ENCODE results near the gene UMODL1.

Gene UMODL1

DNA sequence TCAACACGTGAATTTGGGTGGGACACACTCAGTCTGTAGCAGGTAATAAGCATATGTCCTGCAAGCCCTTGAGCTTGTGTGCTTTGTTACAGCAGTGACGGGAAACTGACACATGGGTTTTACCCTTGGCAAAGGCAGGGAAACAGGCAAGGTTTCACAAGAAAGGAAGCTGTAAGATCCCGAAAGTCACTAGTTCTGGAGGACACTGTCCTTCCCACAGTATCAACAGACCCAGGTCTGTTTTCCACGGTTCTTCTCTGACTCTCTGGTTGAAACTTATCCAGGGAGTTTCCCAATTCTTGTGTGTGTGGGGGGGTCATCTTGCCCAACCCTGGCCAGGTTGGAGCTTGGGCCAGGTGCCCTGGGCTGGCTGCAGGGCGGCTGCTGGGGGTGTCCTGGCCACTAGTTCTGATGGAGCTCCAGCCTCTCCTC is 31.6 kb upstream of the UMODL1 start:
- DNase-seq, result no peak

DNA sequence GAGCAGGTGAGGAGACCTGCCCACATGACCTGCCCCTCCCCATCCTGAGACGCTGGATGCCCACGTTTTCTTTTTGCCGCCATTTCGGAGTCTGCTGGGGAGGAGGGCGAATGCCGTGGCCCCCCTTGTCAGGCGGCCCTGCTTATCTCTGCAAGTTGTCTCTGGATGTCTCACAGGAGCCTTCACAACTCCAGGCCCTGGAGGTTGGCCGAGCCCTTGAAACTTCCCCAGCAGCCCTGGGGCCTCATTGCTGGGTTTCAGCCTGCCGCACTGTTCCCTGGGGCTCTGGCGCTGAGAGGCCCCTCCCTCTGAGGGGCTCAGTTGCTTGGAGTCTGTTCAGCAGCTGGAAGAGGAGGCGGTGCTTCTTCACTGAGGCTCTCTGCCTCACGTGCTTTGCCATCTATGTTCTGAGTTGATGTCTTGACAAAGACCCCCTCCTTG is 31.2 kb upstream of the UMODL1 start:
- DNase-seq, result no peak

DNA sequence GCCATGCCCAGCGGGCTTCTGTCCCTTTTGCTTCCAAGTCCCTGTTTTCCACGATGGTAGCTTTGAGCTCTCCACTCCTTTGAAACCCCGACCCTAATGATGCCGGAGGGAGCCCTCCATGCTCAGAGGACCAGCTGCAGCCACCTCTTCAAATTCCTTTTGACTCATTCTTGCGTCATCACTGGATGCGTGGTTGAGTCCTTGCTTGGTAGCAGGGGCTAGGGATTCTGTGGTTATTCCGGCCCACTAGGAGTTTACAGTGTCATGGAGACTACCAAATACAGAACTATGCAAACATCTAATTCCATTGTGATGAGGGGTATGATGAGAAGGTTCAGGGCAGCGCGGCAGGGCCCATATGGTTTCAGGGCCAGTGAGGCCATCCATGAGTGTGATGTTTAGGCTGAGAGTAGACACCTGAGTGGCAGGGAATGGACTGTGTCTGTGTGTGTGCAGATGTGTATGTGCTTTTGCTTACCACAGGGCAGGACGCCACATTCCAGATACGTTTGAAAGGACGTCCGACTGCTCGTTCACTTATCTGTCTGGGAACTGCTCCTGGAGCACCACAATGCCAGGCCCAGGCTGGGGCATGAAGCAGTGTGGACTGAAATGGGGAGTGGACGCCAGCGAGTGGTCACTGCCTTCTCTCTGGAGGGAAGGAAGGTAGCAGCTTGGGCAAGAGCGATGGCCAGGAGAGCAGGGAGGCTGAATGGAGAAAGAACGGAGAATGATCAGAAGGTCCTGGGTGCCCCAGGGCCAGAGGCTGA is 30.5 kb upstream of the UMODL1 start:
- DNase-seq, result no peak

DNA sequence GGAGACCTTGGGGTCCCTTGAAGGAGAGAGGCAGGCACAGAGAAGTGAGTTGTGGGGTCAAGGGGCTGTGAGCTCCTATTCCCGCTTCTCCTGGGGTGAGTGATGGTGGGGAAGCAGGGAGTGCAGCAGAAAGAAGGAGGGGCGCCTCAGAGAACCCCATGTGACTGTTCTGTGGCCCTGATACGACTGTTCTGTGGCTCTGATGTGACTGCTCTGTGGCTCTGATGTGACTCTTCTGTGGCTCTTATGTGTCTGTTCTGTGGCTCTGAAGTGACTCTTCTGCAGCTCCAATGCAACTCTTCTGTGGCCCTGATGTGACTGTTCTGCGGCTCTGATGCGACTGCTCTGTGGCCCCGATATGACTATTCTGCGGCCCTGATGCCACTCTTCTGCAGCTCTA is 29.9 kb upstream of the UMODL1 start:
- DNase-seq, result no peak

DNA sequence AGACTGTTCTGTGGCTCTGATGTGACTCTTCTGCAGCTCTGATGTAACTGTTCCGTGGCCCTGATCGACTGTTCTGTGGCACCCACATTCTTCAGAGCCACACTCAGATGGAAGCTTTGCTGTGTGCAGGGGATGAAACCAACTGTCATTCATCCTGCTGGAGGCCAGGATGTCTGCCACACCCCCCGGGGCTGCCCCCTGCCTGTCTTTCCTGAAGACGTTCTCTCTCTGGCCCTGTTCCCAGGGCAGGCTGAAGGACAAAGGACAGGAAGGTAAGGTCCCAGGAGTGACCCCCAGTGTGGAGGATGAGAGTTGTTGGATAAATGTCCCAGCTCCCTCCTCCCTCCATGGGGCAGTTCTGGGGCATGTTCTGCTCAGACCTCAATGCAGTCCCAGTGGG is 29.4 kb upstream of the UMODL1 start:
- DNase-seq, result no peak

DNA sequence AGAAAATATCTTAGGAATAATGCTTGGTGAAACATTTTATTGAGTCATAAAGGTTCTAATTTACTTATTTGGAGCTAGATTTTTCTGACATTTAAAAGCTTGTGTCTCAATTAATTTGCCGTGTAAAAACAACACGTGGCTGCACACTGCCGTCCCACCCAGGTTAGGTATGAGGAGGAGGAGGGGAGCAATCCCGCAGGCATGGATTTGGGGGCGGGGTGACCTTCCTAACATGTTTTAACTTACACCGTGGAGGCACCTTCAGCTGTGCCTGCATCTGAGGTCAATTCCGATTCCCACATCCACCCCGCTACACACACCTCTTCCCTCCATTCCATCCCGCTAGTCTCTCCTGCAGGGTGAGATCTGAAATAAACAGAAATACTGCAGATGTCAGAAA is 28.5 kb upstream of the UMODL1 start:
- DNase-seq, result no peak

DNA sequence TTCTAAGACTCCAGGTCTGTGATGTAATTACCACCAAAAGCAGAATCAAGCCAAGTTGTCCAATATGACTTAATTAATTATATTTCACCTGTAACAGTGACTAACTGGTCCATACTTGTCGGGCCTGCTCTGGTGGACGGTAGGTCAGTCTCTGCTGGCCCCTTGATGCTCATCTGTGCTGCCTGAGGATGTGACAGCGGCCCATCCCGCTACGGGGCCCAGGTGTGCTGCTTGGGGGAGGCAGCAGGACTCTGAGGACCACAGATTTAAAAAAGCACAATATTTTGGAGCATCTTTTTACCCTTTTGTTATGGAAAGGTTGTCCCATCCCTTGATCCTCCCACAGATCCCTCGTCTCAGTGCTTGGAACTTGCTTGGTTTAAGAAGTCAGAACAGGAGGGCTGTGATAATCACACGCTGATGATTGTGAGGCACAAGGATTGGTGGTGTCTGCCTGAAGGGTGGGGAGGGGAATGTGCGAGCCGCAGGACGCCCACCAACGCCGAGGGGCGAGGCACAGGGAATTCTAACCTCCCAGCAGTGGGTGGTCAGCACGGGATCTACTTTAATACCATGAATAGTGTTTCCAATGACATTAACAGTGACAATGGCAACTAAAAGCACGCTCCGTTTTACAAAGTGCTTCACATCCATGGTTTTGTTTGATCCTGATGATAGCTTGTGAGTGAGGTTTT is 27.8 kb upstream of the UMODL1 start:
- no peak for DNase-seq

DNA sequence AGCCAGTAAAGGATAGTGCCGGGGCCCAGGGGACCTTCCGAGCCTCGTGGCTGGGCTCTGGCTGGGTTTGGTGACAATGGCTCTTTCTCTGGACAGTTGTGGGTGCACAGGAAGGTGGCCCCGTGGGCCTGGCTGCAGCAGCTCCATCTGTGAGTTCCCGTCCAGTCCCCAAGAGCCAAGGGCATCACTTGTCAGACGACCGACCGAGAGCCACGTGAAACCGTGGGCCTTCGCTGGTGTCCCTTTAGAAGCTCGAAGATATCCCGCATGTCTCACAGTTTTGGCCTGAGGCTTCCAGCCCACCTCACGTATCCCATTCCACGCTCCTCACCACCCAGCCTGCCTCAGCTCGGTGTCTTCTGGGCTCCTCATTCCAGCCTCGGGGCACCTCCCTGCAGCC is 27.2 kb upstream of the UMODL1 start:
- no peak for DNase-seq

DNA sequence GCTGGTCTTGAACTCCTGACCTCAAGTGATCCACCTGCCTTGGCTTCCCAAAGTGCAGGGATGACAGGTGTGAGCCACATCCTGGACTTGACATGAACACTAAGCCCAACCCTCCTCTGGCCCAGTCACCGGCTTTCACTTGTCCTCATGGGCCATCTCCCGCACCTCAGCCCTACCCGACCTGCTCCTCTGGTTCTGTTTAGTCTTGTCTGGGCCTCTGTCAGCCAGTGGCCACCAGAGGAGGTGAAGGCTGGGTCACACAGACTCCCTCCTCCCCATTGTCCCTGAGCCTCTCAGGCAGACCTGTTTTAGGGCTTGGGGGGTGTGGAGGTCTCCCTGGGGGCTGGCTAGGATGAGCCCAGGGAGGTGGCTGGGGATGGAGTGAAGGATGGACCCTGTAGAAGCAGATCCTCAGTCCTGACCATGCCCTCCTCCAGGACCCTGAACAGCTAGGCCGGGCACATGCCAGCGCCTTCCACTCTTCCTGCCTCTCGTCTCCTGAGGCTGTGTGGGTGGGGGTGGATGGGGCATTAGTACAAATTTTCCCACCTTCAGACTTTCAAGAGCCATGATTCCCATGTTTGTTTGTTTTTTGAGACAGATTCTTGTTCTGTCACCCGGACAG is 26.1 kb upstream of the UMODL1 start:
- DNase-seq, result no peak

DNA sequence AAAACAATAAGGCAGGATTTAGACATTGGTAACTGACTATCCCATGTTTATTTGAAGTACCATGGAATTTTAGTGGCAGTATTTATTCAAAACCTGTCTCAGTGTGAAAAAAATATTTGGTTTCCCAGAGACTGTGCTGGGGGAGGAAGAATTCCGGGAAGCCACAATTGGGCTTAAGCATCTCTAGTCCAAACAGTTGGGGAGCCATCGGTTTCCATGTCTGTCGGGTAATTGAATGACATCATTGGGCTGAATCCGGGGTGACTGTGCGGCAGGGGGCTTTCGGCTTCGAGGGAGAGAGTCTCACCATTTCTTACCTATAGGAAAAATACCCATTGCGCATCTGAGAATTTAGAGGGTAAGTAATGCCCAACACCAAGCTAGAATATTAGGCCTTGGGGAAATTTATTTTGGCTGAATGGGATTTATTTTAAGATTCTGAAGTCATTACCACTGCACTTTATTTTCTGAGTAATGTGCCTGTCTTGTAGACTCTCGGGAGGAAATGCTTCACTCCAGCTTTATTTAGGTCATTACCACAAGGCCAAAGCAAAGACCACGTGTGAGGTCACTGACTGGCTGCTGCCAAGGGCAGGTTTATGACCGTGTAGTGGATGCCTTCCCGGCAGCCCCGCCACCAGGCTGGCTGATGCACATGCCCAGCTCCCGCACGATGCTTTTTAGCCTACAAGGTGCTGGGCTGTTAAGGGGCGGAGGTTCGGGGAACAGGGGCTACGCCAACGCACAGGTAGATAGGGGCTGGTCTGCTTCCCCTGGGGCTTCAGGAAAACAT is 23.1 kb upstream of the UMODL1 start:
- DNase-seq, result no peak

DNA sequence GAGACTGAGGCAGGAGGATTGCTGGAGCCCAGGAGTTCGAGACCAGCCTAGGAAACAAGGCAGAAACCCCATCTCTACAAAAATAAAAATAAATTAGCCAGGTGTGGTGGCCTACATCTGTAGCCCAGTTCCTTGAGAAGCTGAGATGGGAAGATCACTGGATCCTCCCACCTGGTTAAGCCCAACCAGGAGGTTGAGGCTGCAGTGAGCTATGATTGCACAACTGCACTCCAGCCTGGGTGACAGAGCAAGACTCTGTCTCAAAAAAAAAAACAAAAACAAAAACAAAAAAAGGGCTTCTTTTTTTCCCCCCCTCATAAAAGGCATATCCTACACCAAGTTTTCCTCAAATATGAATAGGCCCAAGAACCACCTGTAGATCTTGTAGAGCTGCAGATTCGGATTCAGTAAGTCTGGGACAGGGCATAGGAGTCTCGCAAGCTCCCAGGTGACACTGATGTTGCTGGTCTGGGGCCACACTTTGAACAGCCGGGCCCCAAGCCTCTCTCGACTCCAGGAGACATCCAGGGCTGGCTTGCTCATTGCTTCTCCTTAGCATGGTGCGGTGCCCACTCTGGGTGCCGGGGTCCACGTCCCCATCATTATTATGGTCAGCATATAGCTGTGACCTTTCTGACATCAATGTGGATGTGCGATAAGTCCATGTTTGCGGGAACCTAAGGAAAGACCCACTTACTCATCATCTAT is 22.1 kb upstream of the UMODL1 start:
- DNase-seq, result no peak

DNA sequence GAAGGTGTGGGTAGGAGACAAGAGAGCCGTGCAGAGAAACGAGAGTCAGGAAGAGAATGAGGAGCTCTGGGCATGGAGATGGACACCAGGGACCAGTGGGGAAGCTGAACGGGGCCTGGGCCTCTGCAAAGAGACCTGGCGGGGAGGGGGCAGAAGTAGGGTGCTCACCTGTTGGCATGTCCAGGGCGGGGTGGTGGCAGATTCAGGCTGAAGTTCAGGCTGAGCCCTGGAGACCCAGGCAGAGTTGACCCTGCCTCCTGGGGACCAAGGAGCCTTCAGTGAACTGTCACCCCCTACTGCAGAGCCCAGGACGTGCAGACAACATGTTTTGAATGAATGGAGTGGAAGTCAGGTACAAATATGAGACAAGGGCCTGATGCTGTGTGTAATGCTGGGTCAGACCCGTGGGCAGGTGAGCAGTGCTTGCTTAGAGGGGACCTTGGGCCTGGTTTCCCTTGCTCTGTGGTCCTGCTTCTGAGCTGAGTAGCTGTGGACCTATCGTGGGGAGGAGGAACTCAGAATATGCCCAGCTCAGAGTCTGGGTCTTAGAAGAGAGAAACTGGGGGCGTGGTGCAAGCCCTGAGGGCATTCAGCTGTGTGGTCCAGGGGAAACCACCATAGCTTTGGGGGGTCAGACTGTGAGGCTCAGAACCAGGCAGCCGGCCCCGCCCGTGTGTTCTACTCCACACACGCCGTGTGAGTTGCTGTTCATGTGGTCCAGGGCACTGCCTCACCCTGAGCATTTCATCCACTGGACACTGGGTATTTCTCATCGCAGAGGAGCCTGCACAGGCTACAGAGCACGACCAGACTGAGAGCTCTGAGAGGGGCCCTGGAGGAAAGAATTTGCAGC is 21.3 kb upstream of the UMODL1 start:
- no peak for DNase-seq

DNA sequence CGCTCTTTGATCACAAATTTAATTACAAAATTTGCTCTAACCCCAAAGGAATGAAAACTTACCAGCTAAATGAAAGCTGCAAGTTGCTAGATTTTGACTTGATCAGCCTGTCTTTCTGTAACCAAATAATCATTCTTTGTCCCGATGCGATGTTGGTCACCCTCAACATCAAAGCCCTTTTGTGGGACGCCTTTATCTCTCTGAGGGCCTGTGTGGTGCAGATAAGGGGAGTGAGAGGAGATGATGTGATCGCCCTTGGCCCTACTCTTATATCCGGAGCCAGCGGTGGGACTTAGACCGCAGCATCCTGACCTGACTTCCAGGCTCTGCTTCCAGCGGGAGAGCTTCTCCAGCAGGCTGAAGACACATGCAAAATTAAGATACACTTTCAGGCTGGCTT is 19.3 kb upstream of the UMODL1 start:
- DNase-seq, result no peak

DNA sequence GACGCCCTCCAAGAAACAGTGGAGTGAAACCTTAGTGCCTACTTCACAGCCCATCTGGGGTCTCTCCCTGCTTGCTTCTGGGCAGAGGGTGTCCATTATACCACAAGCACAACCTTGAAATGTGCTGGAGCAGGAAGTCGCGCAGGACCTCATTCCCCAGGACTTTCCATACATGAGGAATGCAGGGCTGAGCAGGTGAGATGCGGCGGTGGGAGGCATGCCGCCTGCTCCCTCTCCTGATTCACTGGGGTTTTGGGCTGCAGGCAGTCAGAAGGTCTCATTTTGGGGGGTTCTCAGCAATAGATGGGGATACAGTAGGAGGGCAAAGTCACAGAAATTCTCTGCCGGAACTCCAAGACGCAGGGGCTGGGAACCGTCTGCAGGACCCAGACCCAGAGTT is 15.7 kb upstream of the UMODL1 start:
- DNase-seq, result no peak

DNA sequence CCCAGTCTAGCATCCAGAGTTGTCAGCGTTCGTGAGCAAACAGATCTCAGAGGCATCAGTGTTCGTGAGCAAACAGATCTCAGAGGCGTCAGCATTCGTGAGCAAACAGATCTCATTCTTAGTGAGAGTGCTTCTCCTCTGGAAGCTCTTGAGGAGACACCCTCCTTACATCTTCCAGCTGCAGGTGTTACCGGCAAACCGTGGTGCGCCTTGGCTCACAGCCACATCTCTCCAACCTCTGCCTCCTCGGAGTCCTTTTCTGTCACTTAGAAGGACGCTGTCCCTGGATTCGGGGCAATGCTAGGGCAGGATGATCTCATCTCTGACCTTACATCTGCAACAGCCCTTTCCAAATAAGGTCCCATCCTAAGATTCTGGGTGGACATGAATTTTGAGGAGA is 14.6 kb upstream of the UMODL1 start:
- DNase-seq, result no peak

DNA sequence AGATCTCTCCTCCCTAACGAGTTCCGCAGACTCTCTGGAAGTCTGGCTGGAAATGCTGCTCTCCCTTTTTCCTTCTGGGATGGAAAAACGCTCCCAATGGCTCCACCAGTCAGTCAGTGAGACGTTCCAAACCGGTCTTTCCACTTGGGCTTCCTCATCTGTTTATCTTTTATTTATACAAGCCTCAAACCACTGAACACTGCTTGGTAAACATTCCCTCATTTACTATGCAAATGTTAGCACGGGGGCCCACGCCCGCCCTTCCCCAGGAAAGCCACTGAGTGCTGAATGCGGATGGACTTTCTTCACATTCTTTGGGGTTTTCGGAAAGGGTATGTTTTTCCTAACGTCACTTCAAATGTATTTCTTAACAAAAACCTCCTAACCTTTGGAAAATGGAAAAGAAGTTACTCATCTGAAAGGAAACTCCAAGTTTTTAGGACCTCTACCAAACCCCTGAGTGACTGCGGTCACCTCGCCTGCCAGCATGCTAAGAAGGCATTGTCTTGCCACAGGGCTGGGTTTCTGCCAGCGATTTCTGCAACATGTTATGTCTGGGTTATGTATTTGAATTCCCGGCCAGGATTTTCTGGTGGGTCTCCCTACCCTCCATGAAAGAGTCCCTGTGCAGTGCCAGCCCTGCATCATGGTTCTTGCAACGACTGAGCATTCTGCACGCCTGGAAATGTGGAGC is 14.0 kb upstream of the UMODL1 start:
- DNase-seq, result no peak

DNA sequence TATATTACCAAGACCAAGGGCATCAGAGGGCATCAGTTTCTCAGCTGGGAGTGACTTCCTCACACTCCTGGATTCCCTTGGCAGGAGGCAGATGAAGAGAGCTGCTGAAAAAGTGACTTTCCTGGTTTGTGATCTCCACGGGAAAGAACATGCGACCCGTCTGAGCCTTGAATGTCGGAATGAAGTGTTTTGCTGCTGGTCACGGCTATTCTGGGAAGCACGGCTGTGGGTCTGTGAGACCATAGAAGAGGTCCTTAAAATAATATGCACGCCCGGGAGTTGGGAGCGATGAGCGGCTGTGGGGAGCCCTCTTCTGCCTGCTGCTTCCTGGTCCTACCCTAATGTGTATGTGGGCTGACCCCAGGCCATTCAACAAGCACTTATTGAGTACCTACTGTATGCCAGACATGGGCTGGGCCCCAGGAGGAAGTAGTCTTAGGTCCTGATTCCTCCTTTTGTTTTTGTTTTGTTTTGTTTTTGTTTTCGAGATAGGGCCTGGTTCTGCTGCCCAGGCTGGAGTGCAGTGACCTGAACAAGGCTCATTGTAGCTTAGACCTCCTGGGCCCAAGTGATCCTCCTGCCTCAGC is 13.2 kb upstream of the UMODL1 start:
- DNase-seq, result no peak

DNA sequence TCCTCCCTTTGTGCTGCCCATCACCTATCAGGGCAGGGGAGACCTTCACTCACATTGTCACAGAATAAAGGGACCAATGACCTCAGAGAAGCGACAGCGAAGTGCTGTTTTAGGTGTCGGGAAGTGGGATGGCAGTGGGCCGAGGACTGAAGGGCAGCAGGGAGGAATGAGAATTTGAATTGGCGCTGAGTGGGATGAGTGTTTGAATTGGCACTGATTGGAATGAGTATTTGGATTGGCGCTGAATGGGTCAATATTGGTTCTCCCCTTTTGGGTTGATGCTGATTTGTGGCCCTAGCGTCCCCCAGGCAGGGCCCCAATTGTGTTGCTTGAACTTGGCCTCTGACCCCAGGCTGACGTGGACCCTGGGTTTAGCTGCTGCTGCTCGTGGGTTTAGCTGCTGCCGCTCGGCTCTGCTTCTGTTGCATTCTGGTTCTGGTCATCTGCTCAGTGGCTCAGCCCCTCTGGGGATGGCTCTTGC is 12.4 kb upstream of the UMODL1 start:
- DNase-seq, result no peak

DNA sequence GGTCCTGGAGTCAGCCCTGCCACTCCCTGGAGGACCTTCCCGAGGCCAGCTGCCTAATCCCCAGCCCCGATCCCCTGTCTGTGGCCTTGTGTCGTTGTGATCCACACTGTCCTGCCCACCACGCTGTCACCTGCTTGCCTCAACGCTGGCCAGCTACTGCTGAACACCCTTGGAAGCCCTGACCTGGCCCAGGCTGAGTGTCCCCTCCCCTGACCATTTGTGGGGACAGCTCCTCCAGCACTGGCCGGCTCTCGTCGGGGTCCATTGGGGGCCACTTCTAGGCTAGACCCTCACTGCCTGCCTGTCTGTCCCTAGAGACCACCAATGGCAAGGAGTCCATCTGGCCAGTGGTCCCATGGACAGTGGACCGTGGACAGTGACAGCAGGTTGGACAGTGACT is 12.0 kb upstream of the UMODL1 start:
- DNase-seq, result no peak

DNA sequence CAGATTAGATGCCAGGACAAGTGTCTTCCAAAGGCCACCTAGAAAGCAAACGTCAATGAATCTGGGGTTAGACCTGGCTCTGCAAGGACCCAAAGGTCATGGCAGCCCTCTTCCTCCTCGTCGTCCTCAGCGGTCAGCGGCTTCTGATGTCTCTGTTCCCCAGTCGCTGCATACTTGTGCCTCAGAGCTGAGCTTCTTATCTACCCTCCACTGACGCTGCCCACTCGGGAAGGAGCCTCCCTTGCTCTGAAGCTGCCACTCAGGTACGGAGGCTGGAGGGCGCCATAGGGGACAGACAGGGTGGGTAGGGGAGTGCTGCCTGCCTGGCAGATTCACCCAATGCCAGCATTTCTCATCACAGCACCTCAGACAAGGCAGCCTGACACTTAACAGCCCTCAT is 11.4 kb upstream of the UMODL1 start:
- no peak for DNase-seq
